ENCODE data around the gene SPATA13. TPM values are rescaled to one million over a fixed set of nuclear protein-coding genes. Genes with fewer than 3 reads are reported as not detected.

The SPATA13 gene
- total RNA-seq = 14.4 and 14.9 TPM in 2 replicates

DNA sequence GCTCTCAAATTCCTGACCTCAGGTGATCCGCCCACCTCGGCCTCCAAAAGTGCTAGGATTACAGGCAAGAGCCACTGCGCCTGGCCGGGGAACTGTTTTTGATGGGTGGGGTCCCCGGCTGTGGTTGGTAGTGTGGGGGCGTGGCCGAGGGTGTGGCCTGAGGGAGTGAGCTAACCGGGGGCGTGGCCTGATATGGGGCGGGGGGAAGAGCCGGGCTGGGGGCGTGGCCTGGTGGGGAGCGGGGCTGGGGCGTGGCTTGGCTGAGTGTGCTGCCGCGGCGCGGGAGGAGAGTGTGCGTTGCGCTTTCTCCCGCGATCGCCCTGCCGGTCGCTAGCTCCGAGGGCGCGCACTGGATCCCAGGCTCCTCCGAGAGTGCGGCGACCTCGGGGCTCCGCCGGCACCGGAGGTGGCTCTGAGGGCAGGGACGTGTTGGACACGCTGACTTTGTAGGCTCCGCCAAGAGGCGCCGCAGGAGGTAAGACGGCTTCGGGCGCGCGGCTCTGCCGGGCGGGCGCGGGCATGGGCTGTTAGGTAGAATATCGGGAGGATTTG is at the start of gene SPATA13:
Gene SPATA13 (plus strand): TSS at position 263 of the 552 bp plus-strand sequence. CDS start 62,210 bp downstream, outside the sequence.

GRCh38 chr13:24309300-24309699 is 148.8 kb downstream of the SPATA13 start, which contains the start of gene C1QTNF9:
C1QTNF9 (plus strand) TSS chr13:24309580; CDS start chr13:24316004, 6,424 bp downstream.

Other genes starting within 250 kb of the SPATA13 start
- gene C1QTNF9, start 148.9 kb downstream of the SPATA13 start, total RNA-seq = not detected in 2 replicates